GM19463 (cell line): ENCODE results near the gene CDH13.

Experiments
- ATAC-seq: cut with Tn5 transposase; IDR thresholded peaks from one replicate; pipeline ENCODE4 v1.9.1; 2021; ENCODE audit warnings: mild to moderate bottlenecking, moderate library complexity; ENCODE audit not compliant: unreplicated experiment

Gene CDH13

GRCh38 chr16:83803811-83804210 is 1177.0 kb downstream of the CDH13 start:
- ATAC-seq, result no peak

- no peak for ATAC-seq
Observed at GRCh38 chr16:83804366-83804765, 1177.6 kb downstream of the CDH13 start.

GRCh38 chr16:83806036-83806435 is 1179.3 kb downstream of the CDH13 start:
- ATAC-seq, result no peak

- no peak for ATAC-seq
Observed at GRCh38 chr16:83806731-83807130, 1180.0 kb downstream of the CDH13 start.

GRCh38 chr16:83807327-83807709 is 1180.5 kb downstream of the CDH13 start:
- no peak for ATAC-seq

GRCh38 chr16:83807710-83808572 is 1181.2 kb downstream of the CDH13 start, which contains the start of gene HSBP1:
Gene HSBP1 (plus strand): TSS chr16:83807978. CDS start chr16:83808077, 99 bp downstream.
- ATAC-seq, result peak; percentile 95

GRCh38 chr16:83808573-83809014 is 1181.8 kb downstream of the CDH13 start:
- no peak for ATAC-seq

- no peak for ATAC-seq
Observed at GRCh38 chr16:83809092-83809491, 1182.3 kb downstream of the CDH13 start.

GRCh38 chr16:83810901-83811300 is 1184.1 kb downstream of the CDH13 start:
- ATAC-seq, result no peak

GRCh38 chr16:83813823-83814658 is 1187.3 kb downstream of the CDH13 start:
- peak; percentile 70 for ATAC-seq

GRCh38 chr16:83814659-83814985 is 1187.9 kb downstream of the CDH13 start:
- no peak for ATAC-seq

- ATAC-seq, result no peak
Observed at GRCh38 chr16:83817022-83817421, 1190.3 kb downstream of the CDH13 start.

- no peak for ATAC-seq
Observed at GRCh38 chr16:83818276-83818675, 1191.5 kb downstream of the CDH13 start.

- ATAC-seq, result no peak
Observed at GRCh38 chr16:83819361-83819760, 1192.6 kb downstream of the CDH13 start.

- peak; percentile 76 for ATAC-seq
Observed at GRCh38 chr16:83826146-83826913, 1199.6 kb downstream of the CDH13 start.

GRCh38 chr16:83830091-83830768 is 1203.5 kb downstream of the CDH13 start:
- no peak for ATAC-seq

- no peak for ATAC-seq
Observed at GRCh38 chr16:83830769-83831455, 1204.1 kb downstream of the CDH13 start.

- no peak for ATAC-seq
Observed at GRCh38 chr16:83831456-83831987, 1204.8 kb downstream of the CDH13 start.

GRCh38 chr16:83833921-83834320 is 1207.2 kb downstream of the CDH13 start:
- ATAC-seq, result no peak
